Peyer's patch (tissue), 4 donors: Measurements from ENCODE around the gene BIRC6. TPM values are rescaled to one million over a fixed set of nuclear protein-coding genes. Genes with fewer than 3 reads are reported as not detected.

ENCODE experiments used
- DNase-seq, 3 donors: peaks; one replicate each; pipeline ENCODE4 v3.0.0-alpha.2; 2017 to 2019
- H3K27ac ChIP-seq, 4 donors: fragments of 200-600 bp; sonication (generic); one replicate each; pipeline ENCODE4 v1.5.1; 2016 to 2019
- H3K27me3 ChIP-seq, 2 donors: fragments of 200-600 bp; sonication (generic); one replicate each; pipeline ENCODE4 v1.5.1; 2019
- H3K36me3 ChIP-seq, 3 donors: fragments of 200-600 bp; sonication (generic); one replicate each; pipeline ENCODE4 v1.5.1; 2016 to 2019
- H3K4me1 ChIP-seq, 4 donors: fragments of 200-600 bp; sonication (generic); one replicate each; pipeline ENCODE4 v1.5.1; 2016 to 2019
- H3K4me3 ChIP-seq, 4 donors: fragments of 200-600 bp; sonication (generic); 1 replicate in 3 of 4; 2 replicates in 1 of 4; pipeline ENCODE4 v1.5.1; 2016 to 2019; ENCODE audit warnings: mild to moderate bottlenecking in 1 of 4
- H3K9me3 ChIP-seq, 4 donors: fragments of 200-600 bp; sonication (generic); one replicate each; pipeline ENCODE4 v1.5.1; 2016 to 2019; ENCODE audit warnings: mild to moderate bottlenecking in 1 of 4
- POLR2A ChIP-seq, 2 donors: fragments of 450-650 bp; IDR thresholded peaks; one replicate each; pipeline ENCODE4 v1.5.1; 2017; ENCODE audit warnings: antibody characterized with exemption in 2 of 2, mild to moderate bottlenecking in 2 of 2, moderate library complexity in 2 of 2
- total RNA-seq, 4 donors: library from RNA; depleted of rRNA; stranded (reverse); fragments of >200 nt; gene quantifications; one replicate each; pipeline ENCODE4 v1.1.0, GENCODE V29; 2016
- TF ChIP-seq, protein P1 (sequence below), 6 experiments: fragments of 450-650 bp in 4 of 6; fragments of 200-600 bp in 2 of 6; sonication (generic) in 1 of 6; IDR thresholded peaks; one replicate each; pipeline ENCODE4 v1.5.1; 2017 to 2019; ENCODE audit warnings: antibody characterized with exemption in 6 of 6, mild to moderate bottlenecking in 3 of 6, moderate library complexity in 1 of 6

Gene BIRC6
- total RNA-seq, 4 donors from 2014 or later, result 133 to 237 (median 214) TPM

GRCh38 chr2:32623311-32623706 lies 266.5 kb downstream of the BIRC6 start:
- TF ChIP-seq, protein P1, sequence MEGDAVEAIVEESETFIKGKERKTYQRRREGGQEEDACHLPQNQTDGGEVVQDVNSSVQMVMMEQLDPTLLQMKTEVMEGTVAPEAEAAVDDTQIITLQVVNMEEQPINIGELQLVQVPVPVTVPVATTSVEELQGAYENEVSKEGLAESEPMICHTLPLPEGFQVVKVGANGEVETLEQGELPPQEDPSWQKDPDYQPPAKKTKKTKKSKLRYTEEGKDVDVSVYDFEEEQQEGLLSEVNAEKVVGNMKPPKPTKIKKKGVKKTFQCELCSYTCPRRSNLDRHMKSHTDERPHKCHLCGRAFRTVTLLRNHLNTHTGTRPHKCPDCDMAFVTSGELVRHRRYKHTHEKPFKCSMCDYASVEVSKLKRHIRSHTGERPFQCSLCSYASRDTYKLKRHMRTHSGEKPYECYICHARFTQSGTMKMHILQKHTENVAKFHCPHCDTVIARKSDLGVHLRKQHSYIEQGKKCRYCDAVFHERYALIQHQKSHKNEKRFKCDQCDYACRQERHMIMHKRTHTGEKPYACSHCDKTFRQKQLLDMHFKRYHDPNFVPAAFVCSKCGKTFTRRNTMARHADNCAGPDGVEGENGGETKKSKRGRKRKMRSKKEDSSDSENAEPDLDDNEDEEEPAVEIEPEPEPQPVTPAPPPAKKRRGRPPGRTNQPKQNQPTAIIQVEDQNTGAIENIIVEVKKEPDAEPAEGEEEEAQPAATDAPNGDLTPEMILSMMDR (IDR thresholded peaks at IDR 0.05), result no peak
- no peak for TF ChIP-seq POLR2A (IDR thresholded peaks at IDR 0.05)
- Histone ChIP-seq H3K36me3 (peaks cover 0 to 21% (median 0%) of the 10 kb centered on the region in 3 donors), H3K27me3 (no peaks in the 10 kb centered on the region), H3K27ac (no peak overlapping the region), H3K4me1 (peaks cover 0 to 15% (median 0%) of the 10 kb centered on the region in 4 donors), H3K9me3 (no peaks in the 10 kb centered on the region), H3K4me3 (no peak overlapping the region)
- no peak for DNase-seq

- Histone ChIP-seq H3K9me3 (no peaks in the 10 kb centered on the region), H3K4me1 (peaks cover 0 to 24% (median 0%) of the 10 kb centered on the region in 4 donors), H3K4me3 (no peak overlapping the region), H3K27ac (no peak overlapping the region), H3K36me3 (peaks cover 0 to 12% (median 0%) of the 10 kb centered on the region in 3 donors), H3K27me3 (no peaks in the 10 kb centered on the region)
- no peak for DNase-seq
- TF ChIP-seq, protein P1 (IDR thresholded peaks at IDR 0.05), result no peak
- no peak for TF ChIP-seq POLR2A (IDR thresholded peaks at IDR 0.05)
These were observed 268.0 kb downstream of the BIRC6 start for GRCh38 chr2:32624812-32625211.

DNA sequence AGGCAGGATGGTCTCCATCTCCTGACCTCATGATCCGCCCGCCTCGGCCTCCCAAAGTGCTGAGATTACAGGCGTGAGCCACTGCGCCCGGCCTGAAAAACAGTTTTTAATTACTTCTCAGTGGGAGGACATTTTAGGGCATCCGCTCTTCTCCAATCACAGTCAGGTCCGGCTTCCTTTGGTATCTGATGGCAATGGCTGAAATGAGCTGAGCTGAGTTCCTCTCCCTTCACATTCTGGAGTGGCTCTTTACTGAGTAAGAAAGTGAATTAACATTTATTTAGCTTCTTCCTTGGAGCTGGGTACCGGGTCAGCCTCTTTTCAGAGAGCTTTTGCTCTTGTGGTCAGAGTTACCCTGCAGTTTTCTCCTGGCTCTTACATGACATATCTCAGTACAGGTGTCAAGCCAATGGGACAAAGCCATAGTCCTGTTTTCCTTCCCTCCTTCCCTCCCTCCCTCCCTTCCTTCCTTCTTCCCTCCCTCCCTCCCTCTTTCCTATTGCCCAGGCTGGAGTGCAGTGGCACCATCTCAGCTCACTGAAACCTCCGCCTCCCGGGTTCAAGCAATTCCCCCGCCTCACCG lies 269.9 kb downstream of the BIRC6 start:
- no peaks in the 10 kb centered on the region for H3K27me3 ChIP-seq
- peaks cover 0 to 24% (median 0%) of the 10 kb centered on the region in 4 donors for H3K4me1 ChIP-seq
- no peak for DNase-seq
- peaks cover 0 to 16% (median 0%) of the 10 kb centered on the region in 3 donors for H3K36me3 ChIP-seq
- no peak overlapping the region for H3K27ac ChIP-seq
- no peak overlapping the region for H3K4me3 ChIP-seq
- TF ChIP-seq POLR2A (IDR thresholded peaks at IDR 0.05), result no peak
- TF ChIP-seq, protein P1 (IDR thresholded peaks at IDR 0.05), result no peak
- H3K9me3 ChIP-seq, result no peaks in the 10 kb centered on the region

GRCh38 chr2:32627441-32627813 lies 270.6 kb downstream of the BIRC6 start:
- Histone ChIP-seq H3K4me1 (peaks cover 0 to 20% (median 0%) of the 10 kb centered on the region in 4 donors), H3K27me3 (no peaks in the 10 kb centered on the region), H3K27ac (peak overlapping the region; percentile 41 to 70 (median 49)), H3K36me3 (peaks cover 0 to 9% (median 0%) of the 10 kb centered on the region in 3 donors), H3K4me3 (peak overlapping the region; percentile 54 to 79 (median 70)), H3K9me3 (no peaks in the 10 kb centered on the region)
- TF ChIP-seq, protein P1 (IDR thresholded peaks at IDR 0.05), result peak in 3 of 6 experiments; percentile 3 to 18 (median 4)
- no peak for TF ChIP-seq POLR2A (IDR thresholded peaks at IDR 0.05)
- DNase-seq, result peak; percentile 25 to 58 (median 50)

- Histone ChIP-seq H3K27me3 (no peaks in the 10 kb centered on the region), H3K27ac (peak within 1 kb of the TSS; percentile 41 to 70 (median 49)), H3K36me3 (peaks cover 0 to 8% (median 0%) of the 10 kb centered on the region in 3 donors), H3K4me3 (peak within 1 kb of the TSS; percentile 54 to 79 (median 70)), H3K4me1 (peaks cover 0 to 15% (median 0%) of the 10 kb centered on the region in 4 donors), H3K9me3 (no peaks in the 10 kb centered on the region)
- DNase-seq, result peak; percentile 95 to 98 (median 96)
- TF ChIP-seq POLR2A (IDR thresholded peaks at IDR 0.05), result peak in 1 of 2 donors; percentile 12
- TF ChIP-seq, protein P1 (IDR thresholded peaks at IDR 0.05), result peak in 1 of 6 experiments; percentile 5
These were observed 271.2 kb downstream of the BIRC6 start, which contains the start of gene TTC27 for GRCh38 chr2:32627814-32628579. TTC27 (plus strand) TSS chr2:32628050; CDS start chr2:32628293, 243 bp downstream.
